ENCODE data around the gene DDX54.

Gene DDX54

DNA sequence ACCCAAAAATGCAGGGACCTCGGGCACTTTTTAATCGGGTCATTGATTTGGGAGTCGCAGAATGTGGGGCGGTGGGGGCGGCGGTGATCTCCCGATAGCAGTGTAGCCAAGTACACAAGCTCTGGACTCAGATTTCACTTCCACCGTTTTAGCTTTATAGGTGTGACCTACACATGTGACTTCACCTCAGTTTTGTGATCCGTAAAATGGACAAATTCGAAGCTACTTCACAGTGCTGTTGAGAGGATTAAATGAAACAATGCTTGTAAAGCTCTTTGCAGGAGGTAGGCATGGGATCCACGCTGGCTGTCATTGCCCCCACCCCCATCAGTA is 721 bp upstream of the DDX54 start:
- no peak for DNase-seq

DNA sequence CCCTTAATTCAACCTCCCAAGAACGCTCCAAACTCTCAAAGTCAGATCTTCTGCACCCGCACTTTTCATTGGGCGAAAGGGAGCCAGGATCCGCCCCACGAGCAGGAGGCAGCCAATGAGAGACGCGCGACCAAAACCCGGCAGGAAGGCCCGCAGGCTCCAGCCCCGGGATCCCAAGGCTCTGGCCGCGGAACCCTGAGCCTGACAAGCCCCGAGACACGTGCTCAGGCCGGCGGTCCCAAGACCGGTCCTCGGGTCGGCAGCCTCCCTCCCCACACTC is 438 bp downstream of the DDX54 start:
- peak; percentile 84 for DNase-seq

DNA sequence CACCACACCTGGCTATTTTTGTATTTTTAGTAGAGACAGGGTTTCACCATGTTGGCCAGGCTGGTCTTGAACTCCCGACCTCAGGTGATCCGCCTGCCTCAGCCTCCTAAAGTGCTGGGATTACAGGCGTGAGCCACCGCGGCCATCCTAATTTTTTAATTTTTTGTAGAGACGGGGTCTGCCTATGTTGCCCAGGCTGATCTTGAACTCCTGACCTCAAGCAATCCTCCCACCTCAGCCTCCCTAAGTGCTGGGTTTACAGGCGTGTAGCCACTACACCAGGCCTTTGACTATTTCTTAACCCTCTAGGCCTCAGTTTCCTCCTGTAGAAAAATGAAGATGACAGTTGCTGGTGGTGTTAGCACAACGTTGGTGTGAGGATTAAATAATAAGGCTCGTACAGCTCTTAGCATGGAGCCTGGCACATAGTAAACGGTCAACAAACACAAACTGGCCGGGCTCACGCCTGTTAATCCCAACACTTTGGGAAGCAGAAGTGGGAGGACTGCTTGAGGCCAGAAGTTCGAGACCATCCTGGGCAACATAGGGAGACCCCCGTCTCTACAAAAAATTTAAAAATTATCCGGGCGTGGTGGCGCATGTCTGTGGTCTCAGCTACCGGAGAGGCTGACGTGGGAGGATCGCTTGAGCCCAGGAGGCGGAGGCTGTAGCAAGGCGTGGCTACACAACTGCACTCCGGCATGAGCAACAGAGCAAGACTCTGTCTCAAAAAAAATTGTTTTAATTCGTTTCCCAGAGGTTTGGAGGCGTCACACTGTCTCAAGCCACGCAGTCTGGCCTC is 979 bp downstream of the DDX54 start:
- DNase-seq: no peak

DNA sequence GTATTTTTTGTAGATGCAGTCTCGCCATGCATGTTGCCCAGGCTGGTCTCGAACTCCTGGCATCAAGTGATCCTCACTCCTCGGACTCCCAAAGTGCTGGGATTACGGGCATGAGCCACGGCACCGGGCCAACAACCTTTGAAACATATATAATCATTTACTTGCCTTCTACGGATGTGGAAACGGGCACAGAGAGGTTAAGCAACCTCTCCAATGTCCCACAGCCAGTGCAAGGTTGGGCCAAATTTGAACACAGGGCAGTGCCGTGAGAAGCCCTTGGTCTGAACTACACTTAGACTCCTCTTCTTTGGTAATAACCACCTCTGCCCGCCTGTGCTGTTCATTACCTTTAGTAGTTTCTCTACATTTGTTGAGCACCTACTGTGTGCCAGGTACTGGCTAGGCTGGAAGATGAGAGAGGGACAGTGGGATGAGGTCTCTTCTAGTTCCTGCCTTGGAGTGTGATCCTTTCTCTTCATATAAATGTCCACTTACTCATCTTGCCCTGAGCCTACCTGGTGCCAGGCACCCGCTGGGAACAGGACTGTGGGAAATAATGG is 2.2 kb downstream of the DDX54 start:
- DNase-seq: no peak

DNA sequence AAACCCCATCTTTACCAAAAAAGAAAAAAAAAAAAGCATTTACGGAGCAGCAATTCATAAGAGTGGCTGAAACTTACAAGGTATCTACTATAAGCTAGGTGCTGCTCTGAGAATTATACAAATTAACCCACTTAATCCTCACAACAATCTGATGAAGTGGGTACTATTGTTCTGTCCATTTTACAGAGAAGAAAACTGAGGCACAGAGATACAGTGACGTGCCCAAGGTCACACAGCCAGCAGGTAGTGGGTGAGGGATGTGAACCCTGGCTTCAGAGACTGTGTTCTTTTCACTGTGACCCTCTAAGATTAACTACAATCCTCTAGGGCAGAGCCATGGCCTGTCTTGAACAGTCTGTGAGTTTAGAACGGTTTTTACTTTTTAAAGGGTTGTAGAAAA is 3.3 kb downstream of the DDX54 start:
- DNase-seq: no peak

DNA sequence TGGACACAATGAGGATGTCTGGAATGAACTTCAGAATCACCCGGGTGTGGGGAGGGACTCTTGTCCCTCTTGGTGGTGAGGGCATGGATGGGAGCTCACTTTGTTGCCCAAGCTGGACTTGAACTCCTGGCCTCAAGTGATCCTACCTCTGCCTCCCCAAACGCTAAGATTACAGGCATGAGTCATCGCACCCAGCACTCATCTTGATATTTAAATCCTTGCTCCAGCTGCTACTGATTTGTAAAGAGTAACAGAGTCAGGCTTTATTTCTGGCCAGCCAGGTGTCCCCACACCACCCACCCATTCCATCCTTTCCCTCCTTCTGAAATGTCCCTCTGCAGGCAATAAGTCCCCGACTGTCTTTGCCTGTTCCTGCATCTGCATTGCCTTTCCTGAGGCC is 4.9 kb downstream of the DDX54 start:
- DNase-seq: no peak

DNA sequence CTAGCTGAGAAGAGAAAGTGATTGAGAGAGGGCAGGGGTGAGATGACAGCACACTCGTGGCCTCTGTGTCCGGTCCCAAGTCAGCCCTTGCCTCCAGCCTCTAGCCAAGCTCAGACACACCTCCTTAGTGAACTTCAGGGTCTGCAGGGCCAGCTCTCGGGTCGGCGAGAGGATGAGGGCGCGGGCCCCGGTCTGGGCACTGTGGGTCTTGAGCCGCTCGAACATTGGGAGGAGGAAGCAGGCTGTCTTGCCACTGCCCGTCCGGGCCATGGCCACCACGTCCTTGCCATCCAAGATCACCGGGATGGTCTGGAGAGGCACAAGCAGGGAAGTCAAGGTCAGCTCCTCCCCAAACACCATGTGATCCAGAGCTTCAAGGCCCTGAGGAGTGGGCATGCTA is 6.3 kb downstream of the DDX54 start:
- DNase-seq: no peak

DNA sequence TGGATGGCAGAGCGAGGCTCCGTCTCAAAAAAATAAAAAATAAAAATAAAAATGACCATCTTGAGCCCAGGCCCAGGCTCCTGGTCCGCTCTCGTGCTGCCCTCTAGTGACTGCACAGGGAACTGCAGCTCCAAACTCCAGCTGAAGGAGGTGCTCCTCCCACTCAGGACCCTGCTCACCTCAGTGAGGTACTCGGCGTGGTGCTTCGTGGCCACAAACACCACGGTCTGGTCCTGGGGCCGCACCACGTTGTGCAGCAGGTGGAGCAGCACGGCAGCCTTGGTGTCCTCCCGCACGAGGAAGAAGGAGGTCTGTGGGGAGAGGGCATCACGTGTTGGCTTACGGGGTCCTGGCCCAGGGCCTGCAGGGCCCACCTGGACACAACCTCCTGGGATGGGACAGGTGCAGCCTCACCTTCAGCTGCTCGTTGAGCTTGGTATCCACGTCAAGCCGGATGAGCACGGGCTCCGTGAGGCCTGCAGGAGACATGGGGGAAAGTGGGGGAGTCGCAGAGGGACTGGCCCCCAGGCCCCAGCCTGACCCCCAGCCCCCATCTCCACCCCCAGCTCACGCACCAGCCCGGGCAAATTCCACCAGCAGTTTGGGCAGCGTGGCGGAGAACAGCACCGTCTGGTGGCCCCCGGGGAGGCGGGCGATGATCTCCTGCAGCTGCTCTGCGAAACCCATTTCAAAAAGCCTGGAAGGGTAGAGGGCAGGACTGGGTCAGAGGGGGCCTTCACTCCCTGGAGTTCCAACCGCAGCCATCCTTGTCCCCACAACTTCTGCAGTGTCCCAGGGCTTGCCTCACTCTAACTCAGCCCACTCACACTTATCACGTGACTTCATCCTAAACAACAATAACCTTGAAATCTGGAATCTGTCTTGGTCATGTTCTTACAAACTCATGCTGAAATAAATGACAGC is 10.6 kb downstream of the DDX54 start:
- peak; percentile 30 for DNase-seq

DNA sequence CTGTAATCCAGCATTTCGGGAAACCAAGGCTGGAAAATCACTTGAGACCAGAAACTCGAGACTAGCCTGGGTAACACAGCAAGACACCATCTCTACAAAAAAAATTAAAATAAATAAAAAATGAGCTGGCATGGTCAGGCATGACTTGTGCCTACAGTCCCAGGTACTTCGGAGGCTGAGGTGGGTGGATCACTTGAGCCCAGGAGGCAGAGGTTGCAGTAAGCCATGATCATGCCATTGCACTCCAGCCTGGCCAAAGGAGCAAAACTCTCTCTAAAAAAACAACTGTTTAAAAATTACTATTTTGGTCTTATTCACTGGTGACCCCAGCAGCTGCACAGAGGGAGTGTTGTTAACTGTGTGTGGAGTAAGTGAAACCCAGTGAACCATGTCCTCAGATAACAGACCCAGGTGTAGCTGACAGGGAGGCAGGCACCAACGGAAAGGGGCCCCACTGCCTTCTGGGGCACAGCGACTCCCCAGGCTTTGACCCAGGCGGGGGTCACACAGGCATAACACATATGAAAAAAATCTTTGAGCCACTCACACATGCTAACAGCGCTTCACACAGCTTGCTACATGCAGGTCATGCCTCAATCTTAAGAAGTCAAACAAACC is 12.1 kb downstream of the DDX54 start:
- DNase-seq: no peak

DNA sequence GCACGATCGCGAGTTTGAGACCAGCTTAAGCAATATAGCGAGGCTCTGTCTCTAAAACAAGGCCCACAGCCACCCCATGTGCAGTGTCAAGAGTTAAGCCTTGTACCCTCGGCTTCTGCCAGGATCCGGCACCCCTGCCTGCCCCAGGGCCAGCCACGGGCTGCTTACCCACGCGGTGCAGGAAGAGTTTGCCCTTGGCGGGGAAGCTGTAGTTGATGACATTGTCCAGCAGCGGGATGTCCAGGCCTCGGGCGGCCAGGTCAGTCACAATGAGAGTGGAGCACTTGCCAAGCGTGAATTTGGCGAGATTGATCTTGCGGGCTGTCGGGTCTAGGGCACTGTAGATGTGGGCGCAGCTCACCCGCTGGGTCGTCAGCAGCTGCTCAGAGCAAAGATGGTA is 13.1 kb downstream of the DDX54 start:
- DNase-seq: no peak

DNA sequence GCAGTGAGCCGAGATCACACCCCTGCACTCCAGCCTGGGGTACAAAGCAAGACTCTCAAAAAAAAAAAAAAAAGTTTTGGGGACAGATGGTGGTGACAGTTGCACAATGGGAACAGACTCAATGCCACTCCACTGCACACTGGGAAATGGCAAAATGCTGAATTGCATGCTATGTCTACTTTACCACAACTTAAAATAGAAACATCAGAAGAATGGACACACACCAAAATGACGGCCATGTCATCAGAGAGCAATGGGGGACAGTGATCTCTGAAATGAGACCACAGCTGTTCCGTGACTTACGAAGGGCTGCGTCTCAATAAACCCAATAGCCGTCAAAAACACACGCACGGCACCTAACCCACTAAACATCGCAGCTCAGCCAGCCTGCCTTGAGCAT is 13.7 kb downstream of the DDX54 start:
- DNase-seq: no peak

DNA sequence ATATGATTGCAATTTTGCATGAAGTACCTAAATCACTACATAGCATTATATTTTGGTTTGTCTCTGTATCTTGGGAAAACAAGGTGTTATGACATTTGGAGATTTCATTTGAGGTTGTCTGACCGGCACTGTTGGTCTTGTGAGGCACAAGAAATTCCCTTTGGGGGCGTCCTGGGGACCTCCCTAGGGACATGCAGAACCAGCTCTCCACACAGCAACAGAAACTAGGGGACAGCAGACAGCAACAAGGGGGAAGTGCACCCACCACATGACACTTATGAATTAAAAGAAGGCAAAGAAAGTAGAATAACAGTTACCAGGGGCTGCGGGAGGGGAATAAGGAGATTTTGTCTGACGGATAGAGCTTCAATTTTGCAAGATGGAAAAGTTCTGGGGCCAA is 14.4 kb downstream of the DDX54 start:
- DNase-seq: no peak

DNA sequence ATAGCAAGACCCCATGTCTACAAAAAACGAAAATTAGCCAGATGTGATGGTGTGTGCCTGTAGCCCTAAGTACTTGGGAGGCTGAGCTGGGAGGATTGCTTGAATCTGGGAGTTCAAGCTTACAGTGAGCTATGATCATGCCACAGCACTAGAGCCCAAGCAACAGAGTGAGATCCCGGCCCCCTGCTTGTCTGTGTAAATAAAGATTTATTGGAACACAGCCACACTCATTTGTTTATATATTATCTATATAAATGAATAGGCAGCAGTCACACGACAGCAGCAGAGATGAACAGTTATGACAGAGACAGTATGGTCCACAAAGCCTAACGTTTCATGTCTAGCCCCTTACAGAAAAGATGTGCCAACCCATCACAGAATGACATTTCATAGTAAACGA is 14.8 kb downstream of the DDX54 start:
- DNase-seq: no peak

DNA sequence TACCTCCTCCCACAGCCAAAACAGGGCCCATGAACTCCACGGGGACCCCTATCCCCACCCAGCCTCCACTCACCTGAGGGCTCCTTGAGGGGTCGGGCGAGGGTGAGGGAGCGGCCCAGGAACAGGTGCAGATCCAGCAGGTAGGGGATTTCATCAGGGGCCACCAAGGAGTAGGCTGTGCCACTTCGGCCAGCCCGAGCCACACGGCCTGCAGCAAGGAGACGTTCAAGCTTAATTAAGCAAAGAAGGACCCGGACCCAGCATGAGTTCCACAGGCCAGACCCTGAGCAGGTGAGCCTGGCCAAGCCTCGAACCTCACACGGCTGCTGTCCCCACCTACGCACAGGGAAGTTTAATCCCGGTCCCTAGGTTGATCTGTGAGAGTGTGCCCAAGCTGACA is 15.6 kb downstream of the DDX54 start:
- no peak for DNase-seq

DNA sequence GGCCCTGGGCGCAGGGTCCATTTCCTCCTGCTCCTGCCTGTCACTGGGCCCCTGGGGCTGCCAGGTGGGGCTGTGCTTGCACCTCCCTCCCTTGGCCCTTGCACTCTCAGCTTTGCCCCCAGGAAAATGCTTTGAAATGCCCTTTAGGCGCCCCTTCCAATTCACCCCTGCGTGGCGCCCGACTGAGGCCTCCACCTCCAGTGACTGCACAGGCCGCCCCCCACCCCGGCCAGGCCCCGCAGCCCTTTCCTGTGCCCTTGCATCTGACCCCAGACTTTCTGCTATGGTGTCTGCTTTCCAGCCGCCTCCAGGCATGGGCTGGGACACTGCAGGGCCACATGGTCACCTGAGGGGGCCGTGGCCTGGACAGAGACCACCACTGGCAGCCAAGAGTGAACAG is 17.4 kb downstream of the DDX54 start:
- DNase-seq: no peak

DNA sequence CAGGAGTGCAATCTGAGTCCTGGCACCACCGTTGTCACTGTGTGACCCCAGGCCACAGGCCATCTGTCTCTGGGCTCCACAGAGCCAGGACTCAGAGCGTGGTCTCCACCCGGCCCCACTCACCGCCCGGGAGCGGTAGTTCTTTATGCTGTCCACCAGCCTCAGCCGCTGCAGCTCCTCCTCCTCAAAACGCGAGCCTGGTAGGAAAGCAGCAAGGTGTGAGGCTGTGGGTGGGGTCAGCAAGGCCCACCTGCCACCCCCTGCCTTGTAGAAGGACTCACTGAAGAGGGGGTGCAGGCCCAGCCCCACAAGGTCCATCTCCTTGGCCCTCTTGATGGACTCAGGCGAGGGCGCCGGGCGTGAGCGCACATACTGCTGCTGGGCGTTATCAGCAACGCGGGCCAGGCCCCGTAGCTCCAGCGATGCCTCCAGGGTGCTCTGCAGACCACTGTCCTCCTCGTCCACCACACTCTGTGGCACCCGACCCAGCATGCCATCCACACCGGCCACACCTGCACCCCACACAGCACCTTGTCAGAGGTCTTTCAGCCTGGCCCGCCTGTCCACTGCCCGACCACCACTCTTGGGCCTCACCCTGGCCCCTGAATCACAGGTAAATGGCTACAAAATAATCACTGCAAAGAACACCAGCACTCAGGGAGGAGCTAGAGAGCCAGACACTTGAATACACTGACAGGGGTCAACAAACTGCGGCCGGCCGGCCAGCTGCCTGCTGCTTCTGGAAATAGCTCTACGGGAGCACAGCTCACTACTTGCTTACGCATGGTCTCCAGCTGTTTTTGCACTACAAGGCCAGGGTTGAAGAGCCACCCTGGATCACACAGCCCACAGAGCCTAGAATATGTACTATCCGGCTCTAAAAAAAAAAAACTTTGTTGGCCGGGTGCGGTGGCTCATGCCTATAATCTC is 19.5 kb downstream of the DDX54 start:
- no peak for DNase-seq

DNA sequence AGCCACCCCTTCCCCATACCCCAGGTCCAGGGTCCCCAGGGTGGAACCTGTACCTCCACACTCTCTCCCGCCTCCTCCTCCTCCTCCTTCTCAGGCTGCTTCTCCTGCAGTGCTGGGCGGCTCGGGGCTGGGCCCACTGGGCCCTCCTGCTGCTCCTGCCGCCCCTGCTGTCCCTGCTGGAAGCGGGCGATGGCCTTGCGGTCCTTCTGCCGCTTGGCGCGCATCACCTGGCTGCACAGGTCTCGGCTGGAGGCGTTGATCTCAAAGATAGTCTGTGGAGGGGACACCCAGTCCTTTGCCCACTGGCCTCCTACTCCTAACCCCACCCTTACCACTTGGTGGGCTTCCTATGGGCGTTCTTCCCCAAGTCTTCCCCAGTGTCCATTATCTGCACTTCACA is 21.3 kb downstream of the DDX54 start:
- DNase-seq: no peak

DNA sequence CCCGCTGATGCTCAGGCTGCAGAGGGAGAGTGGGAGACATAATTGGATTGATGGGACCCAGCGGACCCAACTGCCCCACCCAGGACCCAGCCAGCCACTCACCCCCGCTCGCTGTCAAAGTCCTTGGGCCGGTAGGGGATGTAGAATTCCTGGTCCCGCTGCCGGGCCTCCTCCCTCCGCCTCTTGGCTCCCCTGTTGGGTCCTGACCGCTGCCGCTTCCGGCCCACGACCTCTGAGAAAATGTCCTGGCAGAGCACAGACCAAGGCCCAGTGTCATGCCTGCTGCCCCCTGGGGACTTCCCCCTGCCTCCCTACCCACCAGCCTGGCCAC is 22.3 kb downstream of the DDX54 start:
- DNase-seq: no peak

DNA sequence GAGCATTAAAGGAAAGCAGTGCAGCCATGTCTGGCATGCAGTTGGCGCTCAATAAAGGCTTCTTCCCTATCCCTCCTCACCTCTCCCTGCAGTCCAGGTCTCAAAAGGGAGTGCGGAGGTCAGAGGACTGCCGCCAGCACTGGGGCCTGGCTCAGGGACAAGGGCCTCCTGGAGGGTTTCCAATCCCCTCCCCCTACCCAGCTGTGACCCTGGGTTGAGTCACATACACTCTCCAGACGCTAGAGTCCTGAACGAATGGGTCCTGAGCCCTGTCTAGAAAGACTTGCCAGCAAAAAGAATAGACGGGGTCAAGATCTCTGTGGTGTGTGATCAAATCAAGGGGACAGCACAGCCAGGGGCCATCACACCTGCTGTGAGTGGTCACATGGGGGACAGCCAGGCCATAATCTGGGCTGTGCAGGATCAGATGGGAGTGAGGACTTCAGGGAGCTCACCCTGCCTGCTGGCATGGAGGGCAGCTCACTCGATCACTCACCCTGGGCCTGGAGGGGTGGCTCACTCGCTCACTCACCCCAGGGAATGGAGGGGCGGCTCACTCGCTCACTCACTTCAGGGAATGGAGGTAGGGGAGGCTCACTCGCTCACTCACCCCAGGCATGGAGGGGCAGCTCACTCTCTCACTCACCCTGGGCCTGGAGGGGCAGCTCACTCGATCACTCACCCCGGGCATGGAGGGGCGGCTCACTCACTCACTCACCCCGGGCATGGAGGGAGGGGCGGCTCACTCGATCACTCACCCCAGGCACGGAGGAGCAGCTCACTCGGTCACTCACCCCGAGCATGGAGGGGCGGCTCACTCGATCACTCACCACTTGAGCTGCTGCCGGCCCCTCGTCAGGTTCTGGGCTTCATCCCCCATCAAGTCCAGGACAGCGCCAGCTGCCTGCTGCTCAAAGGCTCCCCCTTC is 22.9 kb downstream of the DDX54 start:
- no peak for DNase-seq

DNA sequence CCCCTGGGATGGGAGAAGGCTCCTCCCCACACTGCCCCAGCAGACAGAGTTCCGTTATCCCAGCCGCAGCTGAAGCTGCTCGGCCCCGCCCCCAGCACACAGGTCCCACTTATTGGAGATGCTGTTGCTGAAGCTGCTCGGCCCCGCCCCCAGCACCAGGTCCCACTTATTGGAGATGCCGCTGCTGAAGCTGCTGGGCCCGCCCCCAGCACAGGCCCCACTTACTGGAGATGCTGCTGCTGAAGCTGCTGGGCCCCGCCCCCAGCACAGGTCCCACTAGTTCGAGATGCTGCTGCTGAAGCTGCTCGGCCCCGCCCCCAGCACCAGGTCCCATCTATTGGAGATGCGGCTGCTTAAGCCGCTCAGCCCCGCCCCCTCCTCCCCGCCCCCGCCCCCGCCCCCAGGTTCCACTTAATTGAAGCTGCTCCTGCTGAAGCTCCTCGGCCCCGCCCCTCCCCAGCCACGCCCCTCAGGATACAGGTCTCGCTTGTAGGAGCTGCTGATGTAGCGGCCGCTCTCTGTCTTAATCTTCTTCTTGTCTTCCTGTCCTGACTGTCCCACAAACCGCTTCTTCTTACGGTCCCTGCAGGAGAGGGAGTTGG is 23.8 kb downstream of the DDX54 start:
- DNase-seq: peak; percentile 47

DNA sequence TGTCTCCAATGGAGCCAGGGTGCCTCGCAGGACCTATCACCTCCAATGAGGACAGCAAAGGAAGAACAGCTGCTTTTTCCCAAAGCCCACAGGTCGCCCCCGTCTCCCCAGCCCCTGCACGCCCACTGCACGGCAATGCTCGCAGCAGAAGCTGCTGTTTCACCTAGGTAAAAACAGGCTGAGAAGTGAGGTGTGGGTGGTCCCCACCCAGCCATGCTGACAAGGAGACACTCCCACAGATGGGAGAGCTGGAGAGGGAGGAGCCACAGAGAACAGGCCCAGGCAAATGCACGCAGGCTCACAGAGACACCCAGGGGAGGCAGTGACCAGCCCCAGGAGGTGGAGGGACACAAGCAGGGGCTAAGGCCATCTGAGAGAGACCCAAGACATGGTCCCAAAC is 25.3 kb downstream of the DDX54 start:
- DNase-seq: no peak

Data from NCI-H1436 (cell line).